H4 (cell line): ENCODE data around the gene SREBF1. TPM values are rescaled to one million over a fixed set of nuclear protein-coding genes. Genes with fewer than 3 reads are reported as not detected.

Experiments used
- DNase-seq: peaks from one replicate; pipeline ENCODE4 v3.0.0-alpha.2; 2015; ENCODE audit warnings: low spot score
- total RNA-seq: library from RNA; depleted of rRNA; stranded (reverse); fragments of >200 nt; shearing (Covaris generic); gene quantifications from 2 replicates; pipeline ENCODE4 v1.2.3, GENCODE V29; 2014

SREBF1 gene
- total RNA-seq, 1 experiment from 2014 or later = 65.8 TPM

DNA sequence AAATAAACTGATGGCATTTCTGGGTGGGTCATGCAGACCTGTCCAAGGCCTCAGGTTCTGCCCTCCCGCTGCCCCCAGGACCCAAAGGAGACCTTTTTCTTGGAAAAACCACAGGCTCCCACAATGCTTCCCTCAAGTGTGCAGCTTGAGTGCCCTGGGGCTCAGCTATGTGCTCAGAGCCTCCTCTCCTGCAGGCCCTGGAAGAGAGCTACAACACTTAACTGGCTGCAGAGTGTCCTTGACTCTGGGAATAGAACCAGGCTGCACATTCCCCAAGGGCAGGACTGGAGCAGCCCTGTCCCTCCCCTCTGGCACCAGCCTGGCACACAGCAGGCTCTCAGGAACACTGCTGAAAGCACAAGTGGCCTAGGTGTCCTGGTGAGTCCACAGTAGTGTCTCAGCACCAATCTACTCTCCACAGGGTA is 4.8 kb upstream of the SREBF1 start:
- no peak for DNase-seq

DNA sequence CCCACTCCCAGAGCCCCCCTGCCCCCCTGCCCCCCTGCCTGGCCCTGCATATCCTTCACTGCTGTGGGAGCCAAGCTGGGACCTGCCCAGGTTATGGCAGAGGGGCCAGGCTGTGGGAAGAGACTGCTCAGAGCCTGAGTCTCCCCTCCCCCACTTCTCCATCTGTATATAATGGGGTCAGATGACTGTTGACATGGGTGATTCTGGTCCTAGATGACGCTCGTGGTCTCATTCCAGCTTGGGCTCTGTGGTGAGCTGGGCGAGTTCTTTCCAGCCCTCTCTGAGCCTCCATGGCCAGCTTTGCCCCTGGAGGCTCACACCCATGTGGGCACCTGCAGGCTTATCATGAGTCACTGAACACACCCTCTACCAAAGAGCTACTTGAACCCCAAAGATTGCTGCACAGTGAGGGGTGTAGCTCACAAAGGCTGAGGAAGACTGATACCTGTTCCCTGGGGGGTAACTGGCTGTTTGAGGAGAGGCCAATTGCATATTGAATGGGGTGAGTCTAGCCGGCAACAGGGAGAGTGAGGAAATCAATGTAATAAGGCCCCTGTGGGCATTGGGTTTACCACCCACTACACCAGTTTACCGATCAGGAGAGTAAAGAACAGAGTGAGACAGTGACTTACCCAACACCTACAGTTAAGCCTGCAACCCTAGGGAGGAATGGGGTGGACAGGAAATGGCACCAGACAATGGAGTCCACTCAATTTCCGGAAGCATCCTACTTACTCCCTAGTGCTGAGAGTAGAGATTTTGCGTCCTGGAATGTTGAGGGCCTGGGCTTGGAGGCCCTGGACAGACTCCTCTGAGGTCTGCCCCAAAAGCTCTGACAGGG is 4.2 kb upstream of the SREBF1 start:
- DNase-seq = peak; percentile 50

DNA sequence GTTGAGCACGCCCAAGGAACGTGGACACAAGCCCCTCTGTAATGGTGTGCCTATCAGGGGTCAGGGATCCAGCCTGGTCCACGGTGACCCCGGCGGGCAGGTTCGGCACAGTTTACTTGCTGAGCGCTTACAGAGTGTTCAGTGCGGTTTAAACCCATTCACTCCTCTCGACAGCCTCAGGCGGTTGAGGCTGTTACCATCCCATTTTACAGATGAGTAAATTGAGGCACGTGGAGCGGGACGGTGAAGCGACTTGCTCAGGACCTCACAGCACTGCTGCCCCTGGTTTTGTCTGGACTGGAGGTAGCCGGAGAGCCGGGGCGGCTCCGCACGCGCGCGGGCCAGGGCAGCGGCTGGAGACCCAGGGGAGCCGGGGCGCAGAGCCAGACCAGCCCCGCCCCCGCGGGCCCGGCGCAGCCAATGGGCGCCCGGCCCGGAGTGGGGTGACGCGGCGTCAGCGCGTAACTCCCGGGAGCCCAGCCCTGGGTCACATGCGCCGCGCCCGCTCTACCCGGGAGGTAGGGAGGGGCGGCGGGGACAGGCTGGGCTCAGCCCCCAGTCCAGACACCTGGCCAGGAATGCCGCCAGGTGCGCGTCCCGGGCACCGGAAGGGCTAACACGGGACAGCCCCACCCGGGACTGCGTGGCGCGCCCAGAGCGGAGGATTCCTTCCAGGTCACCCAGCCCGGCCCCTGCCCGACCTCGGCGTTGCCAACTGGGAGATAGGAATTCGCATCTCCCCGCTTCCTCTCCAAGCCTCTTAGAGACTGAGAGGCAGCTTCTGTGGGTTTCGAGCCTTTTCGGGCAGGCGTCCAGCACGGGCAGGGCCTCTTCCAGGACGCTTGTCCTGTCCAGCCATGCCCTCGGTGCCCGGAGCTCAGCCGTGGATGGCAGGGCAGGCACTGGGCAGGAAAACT is 3.3 kb upstream of the SREBF1 start:
- peak; percentile 90 for DNase-seq

DNA sequence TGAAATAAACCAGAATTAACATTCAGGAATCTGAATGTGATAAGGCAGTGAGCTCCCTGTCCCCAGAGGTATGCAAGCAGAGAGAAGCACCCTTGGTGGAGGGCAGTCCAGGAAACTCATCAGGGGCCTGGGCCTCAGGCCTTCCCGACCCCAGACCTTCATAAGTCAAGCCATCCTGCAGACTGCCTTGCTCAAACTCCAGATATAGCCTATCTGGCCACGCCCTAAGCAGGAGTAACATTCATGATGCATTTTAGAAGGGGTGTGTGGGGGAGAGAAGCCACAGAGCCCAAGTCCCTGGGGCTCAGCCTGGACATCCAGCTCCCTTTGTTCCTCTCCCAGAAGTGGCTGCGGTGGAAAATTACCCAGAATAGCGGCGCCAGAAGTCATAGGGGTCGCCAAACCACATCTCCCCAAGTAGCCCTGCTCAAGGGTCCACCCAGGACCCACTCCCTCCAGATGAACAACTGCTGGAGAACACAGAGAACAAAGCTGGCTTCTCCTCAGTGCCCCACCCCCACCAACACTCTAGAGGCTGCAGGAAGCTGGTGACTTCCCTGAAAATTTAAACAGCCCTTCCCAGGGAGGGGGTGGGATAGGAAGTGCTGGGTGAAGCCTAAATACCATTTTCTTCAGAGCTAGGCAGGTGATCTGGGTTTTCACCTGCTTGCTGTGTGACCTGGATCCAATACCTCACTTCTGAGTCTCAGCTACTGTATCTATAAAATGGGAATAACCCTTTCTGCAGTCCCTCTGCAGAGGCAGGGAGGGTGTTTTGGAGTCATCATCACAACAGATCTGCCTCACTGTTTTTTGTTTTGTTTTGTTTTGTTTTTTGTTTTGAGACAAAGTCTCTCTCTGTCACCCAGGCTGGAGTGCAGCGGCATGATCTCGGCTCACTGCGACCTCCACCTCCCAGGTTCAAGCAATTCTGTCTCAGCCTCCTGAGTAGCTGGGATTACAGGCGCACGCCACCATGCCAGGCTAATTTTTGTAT is 1.5 kb upstream of the SREBF1 start:
- peak; percentile 84 for DNase-seq

- peak; percentile 85 for DNase-seq
These were observed 615 bp upstream of the SREBF1 start for GRCh38 chr17:17837380-17837821.

DNA sequence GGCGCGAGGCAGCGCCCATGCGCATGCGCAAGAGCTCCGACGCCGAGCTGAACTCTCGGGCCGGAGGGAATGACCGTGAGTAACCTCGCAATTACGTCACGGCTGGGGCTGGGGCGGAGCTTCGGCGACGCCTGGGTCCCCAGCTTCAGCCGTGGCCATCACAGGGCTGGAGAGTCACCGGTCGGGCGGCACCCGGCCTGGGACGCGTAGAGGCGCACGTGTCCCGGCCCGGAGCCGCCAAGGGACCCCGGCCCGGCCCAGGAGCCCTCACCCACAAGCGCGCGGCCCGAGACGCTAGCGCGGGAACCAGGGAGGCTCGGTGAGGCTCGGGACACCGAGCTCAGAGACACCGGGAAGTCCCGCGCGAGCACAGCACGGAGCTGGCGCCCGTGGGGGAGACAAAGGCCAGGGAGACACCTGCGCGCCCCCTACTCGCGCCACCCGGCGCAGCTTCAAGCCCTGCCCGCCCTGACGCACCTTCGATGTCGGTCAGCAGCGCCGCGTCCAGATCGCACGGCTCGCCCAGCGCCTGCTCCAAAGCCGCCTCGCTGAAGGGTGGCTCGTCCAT is 452 bp downstream of the SREBF1 start:
- peak; percentile 94 for DNase-seq

DNA sequence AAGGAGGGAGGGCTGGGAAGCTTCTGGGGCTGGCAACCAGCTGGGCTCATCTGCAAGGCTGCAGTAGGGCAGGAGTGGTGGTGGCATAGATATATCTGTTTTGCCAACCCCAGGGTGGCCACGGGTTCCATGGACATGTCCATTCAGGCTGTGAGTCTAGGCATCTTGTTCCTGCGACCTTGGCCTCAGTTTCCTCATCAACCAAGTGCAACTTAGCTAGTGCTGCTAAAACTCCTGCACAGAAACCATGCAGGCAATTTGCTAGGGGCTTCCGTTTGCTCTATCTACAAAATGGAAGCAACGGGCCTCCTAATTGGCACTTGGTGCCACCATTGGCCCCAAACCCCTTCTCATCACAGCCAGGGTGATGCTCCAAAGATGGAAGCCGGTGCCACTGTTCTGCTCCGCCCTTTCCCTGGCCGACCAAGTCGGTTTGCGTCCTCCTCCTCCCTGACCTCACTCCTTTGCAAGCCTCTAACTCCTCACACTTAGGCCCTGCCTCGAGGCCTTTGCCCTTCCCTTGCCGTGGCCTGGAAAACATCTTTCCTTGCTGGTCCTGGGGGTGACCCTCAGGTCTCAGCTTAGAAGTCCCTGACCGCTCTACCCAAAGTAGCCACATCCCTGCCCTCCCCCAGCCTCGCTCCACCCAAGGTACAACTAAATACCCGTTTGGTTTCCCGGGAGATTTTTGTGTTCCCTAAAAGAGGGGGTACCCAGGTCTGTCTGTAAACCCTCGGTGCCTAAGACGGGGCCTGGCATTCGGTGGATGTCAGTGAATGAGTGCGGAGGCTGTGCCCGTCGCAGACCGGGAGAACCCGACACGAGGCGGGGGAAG is 1.2 kb downstream of the SREBF1 start:
- no peak for DNase-seq

GRCh38 chr17:17834974-17835373 is 1.8 kb downstream of the SREBF1 start:
- DNase-seq = no peak

DNA sequence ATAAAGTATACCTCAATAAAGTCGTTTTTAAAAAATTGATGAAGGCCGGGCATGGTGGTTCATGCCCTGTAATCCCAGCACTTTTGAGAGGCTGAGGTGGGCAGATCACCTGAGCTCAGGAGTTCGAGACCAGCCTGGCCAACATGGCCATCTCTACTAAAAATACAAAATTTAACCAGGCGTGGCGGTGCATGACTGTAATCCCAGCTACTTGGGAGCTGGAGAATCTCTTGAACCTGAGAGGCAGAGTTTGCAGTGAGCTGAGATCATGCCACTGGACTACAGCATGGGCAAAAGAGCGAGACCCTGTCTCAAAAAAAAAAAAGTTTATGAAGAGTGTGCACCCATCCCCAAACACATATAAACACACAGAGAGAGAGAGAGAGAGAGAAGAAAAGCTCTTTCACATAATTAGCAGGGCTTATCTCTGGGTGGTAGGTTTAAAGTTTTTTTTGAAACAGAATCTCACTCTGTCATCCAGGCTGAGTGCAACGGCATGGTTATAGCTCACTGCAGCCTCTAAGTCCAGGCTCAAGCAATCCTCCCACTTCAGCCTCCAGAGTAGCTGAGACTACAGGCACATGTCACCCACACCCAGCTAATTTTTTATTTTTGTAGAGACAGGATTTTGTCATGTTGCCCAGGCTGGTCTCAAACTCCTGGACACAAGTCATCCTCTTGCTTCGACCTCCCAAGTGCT is 3.0 kb downstream of the SREBF1 start:
- DNase-seq = no peak

DNA sequence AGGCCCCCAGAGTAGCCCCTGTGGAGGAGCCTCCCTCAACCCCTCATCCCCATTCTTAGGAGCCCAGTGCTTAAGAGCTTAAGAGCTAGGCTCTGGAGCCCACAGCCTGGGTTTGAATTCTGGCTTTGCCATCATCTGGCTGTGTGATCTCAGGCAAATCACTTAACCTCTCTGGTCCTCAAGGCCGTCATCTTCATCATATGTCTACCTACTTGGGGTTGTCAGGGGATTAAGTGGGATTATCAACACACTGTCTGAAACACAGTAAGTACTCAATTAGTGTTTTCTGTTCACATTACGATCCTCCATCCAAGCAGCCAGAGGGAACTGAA is 4.8 kb downstream of the SREBF1 start:
- DNase-seq = no peak

DNA sequence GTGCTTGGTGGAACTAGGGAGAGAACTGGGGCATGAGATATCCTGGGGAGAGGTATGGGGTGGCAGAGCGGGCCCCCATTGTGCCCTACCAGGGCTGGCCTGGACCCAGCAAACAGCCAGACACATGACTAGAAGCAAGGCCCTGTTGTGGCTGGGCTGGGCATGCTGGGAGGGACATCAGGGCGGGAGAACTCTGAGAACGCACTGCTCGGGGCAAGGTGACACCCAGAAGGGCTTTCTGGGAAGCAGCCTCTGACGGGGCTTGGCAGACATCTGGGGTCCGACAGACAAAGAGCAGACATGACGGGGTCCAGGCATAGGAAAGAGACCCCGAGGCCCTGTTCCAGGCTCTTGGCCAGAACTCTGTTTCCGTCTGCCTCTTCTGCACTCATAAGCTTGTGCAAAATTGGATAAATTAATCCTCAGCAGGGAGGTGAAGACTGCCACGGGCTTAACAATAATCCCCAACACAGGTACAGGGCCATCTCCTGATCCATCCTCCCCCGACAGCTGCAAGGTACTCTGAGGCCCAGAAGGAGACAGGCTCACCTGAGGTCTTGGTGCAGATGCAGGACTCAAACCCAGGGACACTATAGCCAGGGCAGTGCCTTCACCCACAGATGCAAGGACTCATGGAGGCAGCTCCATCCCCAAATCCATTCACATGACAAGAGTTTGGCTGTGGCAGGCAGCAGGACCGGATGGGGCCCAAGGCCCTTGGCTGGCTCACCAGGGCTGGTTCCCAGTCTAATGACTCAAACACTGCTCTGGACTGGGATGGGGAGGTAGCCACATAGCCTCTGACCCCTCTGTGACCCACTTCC is 5.4 kb downstream of the SREBF1 start:
- DNase-seq = no peak

DNA sequence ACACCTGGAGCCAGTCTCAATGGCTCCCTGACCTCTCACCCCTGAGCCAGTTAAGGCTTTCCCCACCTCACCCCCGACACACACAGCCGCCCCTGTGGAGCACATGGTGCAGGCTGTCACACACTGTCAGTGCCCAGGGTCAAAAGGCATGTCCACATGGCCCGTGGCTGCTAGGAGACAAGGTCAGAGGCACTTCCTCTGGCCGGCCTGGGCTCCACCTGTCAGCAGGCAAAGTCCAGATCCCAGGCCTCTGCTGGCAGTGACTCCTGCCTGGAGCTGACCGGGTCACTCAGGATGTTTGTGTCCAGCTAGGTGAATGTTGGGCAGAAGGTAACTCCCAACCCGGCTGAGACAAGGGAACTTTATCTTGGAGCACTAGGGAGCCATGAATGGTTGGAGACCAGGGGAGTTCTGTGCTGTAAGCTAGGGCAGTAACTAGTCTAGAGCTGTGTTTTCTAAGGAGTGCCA is 6.0 kb downstream of the SREBF1 start:
- no peak for DNase-seq

DNA sequence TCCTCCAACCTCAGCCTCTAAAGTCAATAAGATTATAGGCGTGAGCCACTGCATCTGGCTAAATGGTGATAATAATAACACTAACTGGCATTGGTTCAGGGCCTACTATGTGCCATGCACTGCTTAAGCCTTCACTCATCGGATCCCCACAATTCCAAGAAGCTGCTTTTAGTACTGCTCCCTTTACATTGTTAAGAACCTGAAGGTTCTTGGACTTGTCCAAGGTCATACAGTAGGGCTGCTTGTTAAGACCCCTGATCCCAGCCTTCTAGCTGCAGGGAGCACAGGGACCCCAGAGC is 6.6 kb downstream of the SREBF1 start:
- no peak for DNase-seq

- DNase-seq = no peak
These were observed 8.8 kb downstream of the SREBF1 start for GRCh38 chr17:17827826-17828621.

DNA sequence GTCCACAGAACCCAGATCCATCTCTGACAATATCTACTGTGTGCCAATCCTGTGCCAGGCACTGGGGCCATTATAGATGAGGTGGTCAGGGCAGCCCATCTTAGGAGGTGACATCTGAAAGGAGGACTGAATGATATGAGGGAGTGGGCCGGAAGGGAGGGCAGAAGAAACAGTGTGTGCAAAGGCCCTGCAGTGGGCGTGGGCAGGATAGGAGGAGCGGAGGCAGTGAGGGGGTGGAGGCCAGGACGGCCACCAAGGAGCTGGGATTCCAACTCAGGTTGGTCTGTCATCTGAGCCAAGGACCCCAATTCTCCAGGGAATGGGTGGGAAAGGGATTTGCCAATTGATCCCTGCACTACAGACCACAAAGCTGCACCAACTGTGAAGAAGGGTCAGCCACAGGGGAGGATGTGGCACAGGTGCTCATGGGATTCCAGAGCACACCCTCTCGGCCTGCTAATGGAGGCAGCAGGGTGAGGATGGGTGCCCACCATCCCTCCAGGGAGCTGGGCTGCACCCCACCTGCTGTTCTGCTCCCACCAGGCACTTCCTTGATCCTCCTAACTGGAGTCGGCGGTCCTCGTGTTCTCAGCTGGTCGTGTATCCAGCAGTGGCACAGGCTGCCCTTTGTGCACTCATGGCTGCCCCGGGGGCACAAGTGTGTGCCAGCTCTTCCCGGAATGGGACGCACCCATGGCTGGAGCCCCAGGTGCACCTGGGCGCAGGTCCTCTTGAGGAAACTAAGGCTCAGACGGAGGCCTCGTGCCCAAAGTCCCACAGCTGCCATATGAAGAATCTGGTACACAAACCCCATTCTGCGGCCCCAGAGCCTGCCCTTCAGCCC is 9.6 kb downstream of the SREBF1 start:
- no peak for DNase-seq

- DNase-seq = no peak
These were observed 10.5 kb downstream of the SREBF1 start for GRCh38 chr17:17826342-17826713.
